Measurements from ENCODE around the gene ST8SIA5. TPM values are rescaled to one million over a fixed set of nuclear protein-coding genes. Genes with fewer than 3 reads are reported as not detected.

The ST8SIA5 gene
- total RNA-seq, 4 donors from 2014 or later: under 0.01 TPM; not detected in 3

GRCh38 chr18:46680784-46681695 is 75.8 kb downstream of the ST8SIA5 start:
- no peak for TF ChIP-seq CTCF (IDR thresholded peaks at IDR 0.05; ENCODE audit: low read depth)

GRCh38 chr18:46679846-46680598 is 76.8 kb downstream of the ST8SIA5 start:
- no peak for TF ChIP-seq CTCF (IDR thresholded peaks at IDR 0.05; ENCODE audit: low read depth)

GRCh38 chr18:46678785-46679399 is 78.0 kb downstream of the ST8SIA5 start:
- no peak for TF ChIP-seq CTCF (IDR thresholded peaks at IDR 0.05; ENCODE audit: low read depth)

GRCh38 chr18:46678041-46678440 is 78.8 kb downstream of the ST8SIA5 start:
- TF ChIP-seq CTCF (IDR thresholded peaks at IDR 0.05; ENCODE audit: low read depth): no peak

GRCh38 chr18:46677611-46678010 is 79.2 kb downstream of the ST8SIA5 start:
- TF ChIP-seq CTCF (IDR thresholded peaks at IDR 0.05; ENCODE audit: low read depth): no peak

- no peak for TF ChIP-seq CTCF (IDR thresholded peaks at IDR 0.05; ENCODE audit: low read depth)
Observed at GRCh38 chr18:46676182-46676835, 80.5 kb downstream of the ST8SIA5 start.

All from subcutaneous adipose tissue (tissue), 4 donors.